Stomach smooth muscle (tissue), 2 donors: ENCODE measurements around the gene TMEM100.

Experiments
- H3K27ac ChIP-seq: one replicate; pipeline ENCODE4 v1.7.0; 2013; ENCODE audit warnings: mild to moderate bottlenecking, low read length, inconsistent platforms
- H3K27me3 ChIP-seq, 2 donors: one replicate each; pipeline ENCODE4 v1.7.0; 2013; ENCODE audit warnings: low read length in 2 of 2; ENCODE audit not compliant: insufficient read depth in 2 of 2, control insufficient read depth in 1 of 2
- H3K36me3 ChIP-seq, 2 donors: one replicate each; pipeline ENCODE4 v1.7.0; 2013; ENCODE audit warnings: low read length in 2 of 2; ENCODE audit not compliant: control insufficient read depth in 2 of 2, insufficient read depth in 2 of 2
- H3K4me1 ChIP-seq: one replicate; pipeline ENCODE4 v1.7.0; 2013; ENCODE audit warnings: low read length; ENCODE audit not compliant: control insufficient read depth, insufficient read depth
- H3K4me3 ChIP-seq, 2 donors: one replicate each; pipeline ENCODE4 v1.7.0; 2013; ENCODE audit warnings: low read length in 2 of 2
- H3K9ac ChIP-seq, 2 donors: one replicate each; pipeline ENCODE4 v1.7.0; 2013; ENCODE audit warnings: low read length in 2 of 2, mild to moderate bottlenecking in 1 of 2
- H3K9me3 ChIP-seq, 2 donors: one replicate each; pipeline ENCODE4 v1.7.0; 2013; ENCODE audit warnings: low read length in 2 of 2; ENCODE audit not compliant: control insufficient read depth in 2 of 2
- donor health status: healthy.
- donor health status: Pancreatic carcinoma.

TMEM100 gene

DNA sequence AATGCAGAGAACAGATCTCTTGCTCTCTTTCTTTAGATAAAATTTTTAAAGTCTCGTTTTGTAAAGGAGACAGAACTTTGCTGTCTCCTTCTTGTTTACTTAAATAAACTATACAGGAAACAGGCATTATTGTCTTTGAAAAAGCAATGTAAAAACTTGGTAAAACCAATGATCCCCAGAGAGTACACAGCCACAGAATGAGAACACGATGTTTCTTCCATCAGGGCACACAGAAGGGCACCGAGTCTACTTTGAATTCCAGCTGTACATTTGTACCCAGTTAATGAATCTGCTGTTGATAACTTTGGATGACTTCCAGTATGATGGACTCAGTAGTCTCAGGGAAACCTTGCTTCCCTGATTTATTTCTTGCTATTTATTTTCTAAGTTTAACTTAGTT, 8.1 kb upstream of the TMEM100 start:
- peaks cover 59% of the 10 kb centered on the region for H3K4me1 ChIP-seq
- no peaks in the 10 kb centered on the region for H3K36me3 ChIP-seq
- peak overlapping the region in 1 of 2 donors; percentile 57 for H3K4me3 ChIP-seq
- no peaks in the 10 kb centered on the region for H3K27me3 ChIP-seq
- H3K27ac ChIP-seq = peak overlapping the region; percentile 87
- H3K9me3 ChIP-seq = no peaks in the 10 kb centered on the region
- peak overlapping the region in 1 of 2 donors; percentile 29 for H3K9ac ChIP-seq

GRCh38 chr17:55730380-55730779, 7.7 kb upstream of the TMEM100 start:
- Histone ChIP-seq H3K27me3 (no peaks in the 10 kb centered on the region), H3K9me3 (no peaks in the 10 kb centered on the region), H3K9ac (peak overlapping the region in 1 of 2 donors; percentile 29), H3K4me1 (peaks cover 60% of the 10 kb centered on the region), H3K4me3 (peak overlapping the region in 1 of 2 donors; percentile 57), H3K36me3 (no peaks in the 10 kb centered on the region), H3K27ac (peak overlapping the region; percentile 87)

DNA sequence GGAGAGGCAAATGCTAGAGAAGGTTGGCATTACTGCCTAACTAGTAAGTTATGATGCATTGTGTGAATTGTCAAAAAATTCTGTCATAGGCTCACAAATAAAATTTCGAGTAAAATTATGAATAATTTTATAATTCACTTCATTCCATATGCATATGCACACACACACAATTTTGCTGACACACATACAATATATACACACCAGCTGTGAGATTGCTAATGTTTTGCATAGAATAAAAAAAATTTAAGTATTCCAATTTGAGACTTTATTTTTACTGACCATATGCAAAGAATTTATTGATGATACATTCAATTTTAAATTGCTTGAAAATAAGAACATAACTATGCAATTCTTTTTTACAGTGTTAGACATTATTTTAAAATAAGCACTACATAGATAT, 6.8 kb upstream of the TMEM100 start:
- peak overlapping the region; percentile 84 for H3K27ac ChIP-seq

GRCh38 chr17:55728833-55729232, 6.2 kb upstream of the TMEM100 start:
- peak overlapping the region; percentile 84 for H3K27ac ChIP-seq
- no peak overlapping the region for H3K4me3 ChIP-seq
- H3K9ac ChIP-seq = no peak overlapping the region
- no peaks in the 10 kb centered on the region for H3K27me3 ChIP-seq
- H3K36me3 ChIP-seq = no peaks in the 10 kb centered on the region
- peaks cover 61% of the 10 kb centered on the region for H3K4me1 ChIP-seq
- no peaks in the 10 kb centered on the region for H3K9me3 ChIP-seq

More for the DNA sequence above, 6.8 kb upstream of the TMEM100 start:
- Histone ChIP-seq H3K27me3 (no peaks in the 10 kb centered on the region), H3K4me3 (no peak overlapping the region), H3K9me3 (no peaks in the 10 kb centered on the region), H3K36me3 (no peaks in the 10 kb centered on the region), H3K9ac (no peak overlapping the region), H3K4me1 (peaks cover 59% of the 10 kb centered on the region)

- Histone ChIP-seq H3K27me3 (no peaks in the 10 kb centered on the region), H3K9me3 (no peaks in the 10 kb centered on the region), H3K9ac (no peak overlapping the region), H3K36me3 (no peaks in the 10 kb centered on the region), H3K27ac (peak overlapping the region; percentile 84), H3K4me3 (no peak overlapping the region), H3K4me1 (peaks cover 60% of the 10 kb centered on the region)
These were observed 5.7 kb upstream of the TMEM100 start for GRCh38 chr17:55728361-55728760.

DNA sequence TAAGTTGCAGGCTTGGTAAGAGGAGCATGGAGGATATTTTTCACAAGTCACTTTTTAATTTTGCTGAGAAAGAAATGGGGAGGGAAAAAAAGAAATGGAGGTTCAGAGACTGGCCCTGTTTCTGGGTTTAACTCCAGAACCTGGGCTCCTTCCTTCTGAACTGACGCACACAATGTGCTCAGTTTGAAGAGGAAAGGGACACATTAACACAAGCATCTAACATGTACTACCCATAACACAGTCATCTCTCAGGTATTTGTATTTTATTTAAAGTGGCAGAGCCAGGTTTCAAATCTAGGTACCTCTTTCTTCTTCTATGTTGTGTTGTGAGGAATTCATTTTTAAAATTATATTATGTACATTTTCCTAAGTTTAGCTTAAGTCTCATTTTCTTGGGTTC, 5.3 kb upstream of the TMEM100 start:
- H3K36me3 ChIP-seq = no peaks in the 10 kb centered on the region
- peak overlapping the region; percentile 15 to 31 for H3K9ac ChIP-seq
- no peaks in the 10 kb centered on the region for H3K9me3 ChIP-seq
- H3K4me1 ChIP-seq = peaks cover 56% of the 10 kb centered on the region
- H3K27ac ChIP-seq = peak overlapping the region; percentile 84
- no peaks in the 10 kb centered on the region for H3K27me3 ChIP-seq
- no peak overlapping the region for H3K4me3 ChIP-seq

DNA sequence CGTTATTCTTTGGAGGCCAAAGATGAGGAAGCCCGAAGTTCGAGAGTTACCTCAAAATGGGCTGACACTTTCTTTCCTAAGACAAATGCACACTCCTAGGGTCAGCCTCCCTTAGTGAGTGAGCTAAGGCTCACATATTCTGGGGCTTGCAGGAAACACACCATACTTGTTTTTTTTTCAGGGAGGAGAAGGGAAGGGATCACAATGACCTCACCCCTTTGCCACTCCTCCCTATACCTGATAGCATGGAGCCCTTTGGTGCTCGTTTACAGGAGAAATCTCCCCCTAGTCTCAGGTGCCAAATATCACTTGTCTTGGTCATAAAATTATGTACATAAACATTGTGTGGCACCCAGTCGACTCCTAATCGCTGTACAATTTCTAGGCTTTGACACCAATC, 4.6 kb upstream of the TMEM100 start:
- Histone ChIP-seq H3K27ac (peak overlapping the region; percentile 84), H3K27me3 (no peaks in the 10 kb centered on the region), H3K4me1 (peaks cover 49% of the 10 kb centered on the region), H3K36me3 (no peaks in the 10 kb centered on the region), H3K4me3 (no peak overlapping the region), H3K9me3 (no peaks in the 10 kb centered on the region), H3K9ac (no peak overlapping the region)

DNA sequence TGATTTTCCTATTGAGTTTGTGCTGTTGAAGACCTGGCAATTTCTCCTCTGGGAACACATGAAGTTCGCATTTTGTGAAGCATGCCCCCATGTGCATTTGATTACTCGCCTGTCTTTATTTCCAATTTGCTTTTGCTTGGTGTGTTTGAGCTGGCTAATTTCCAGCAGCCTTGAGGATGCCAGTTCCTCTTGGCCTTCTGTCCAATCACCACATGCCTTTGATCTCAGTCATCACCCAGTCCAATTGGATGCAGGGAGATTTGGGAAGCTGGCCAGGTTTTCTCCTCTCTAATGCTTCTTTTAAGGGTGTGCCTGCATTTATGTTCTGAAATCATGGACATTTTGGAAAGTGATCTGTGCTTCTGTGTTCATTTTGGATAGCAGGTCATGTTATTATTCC, 3.8 kb upstream of the TMEM100 start:
- H3K27me3 ChIP-seq = no peaks in the 10 kb centered on the region
- peaks cover 41% of the 10 kb centered on the region for H3K4me1 ChIP-seq

DNA sequence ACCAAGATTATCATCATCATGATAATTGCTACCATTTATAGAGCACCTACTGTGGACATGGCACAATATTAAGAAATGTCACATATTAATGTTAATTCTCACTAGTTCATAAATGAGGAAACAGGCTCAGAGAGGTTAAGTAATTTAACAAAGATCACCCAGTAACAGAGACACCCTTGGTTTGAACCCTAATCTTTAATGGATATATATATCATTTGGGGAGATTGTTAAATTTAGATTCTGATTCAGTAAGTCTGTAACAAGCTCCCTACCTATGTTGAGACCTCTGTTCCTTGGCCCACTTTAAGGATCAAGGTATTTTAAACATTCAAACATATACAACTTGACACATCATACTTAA, 804 bp upstream of the TMEM100 start:
- Histone ChIP-seq H3K4me3 (peak overlapping the region; percentile 79 to 83), H3K36me3 (peaks cover 3 to 10% of the 10 kb centered on the region in 2 donors), H3K27ac (peak overlapping the region; percentile 84), H3K9me3 (no peaks in the 10 kb centered on the region), H3K9ac (peak overlapping the region; percentile 70 to 90), H3K27me3 (no peaks in the 10 kb centered on the region), H3K4me1 (peaks cover 36% of the 10 kb centered on the region)

More for the DNA sequence above, 3.8 kb upstream of the TMEM100 start:
- Histone ChIP-seq H3K9ac (no peak overlapping the region), H3K9me3 (no peaks in the 10 kb centered on the region), H3K4me3 (peak overlapping the region in 1 of 2 donors; percentile 10), H3K36me3 (no peaks in the 10 kb centered on the region), H3K27ac (peak overlapping the region; percentile 84)

GRCh38 chr17:55722016-55722736, 488 bp downstream of the TMEM100 start:
- peak overlapping the region; percentile 70 to 90 for H3K9ac ChIP-seq
- H3K4me1 ChIP-seq = peaks cover 36% of the 10 kb centered on the region
- H3K4me3 ChIP-seq = peak overlapping the region; percentile 79 to 83
- H3K27ac ChIP-seq = peak overlapping the region; percentile 84
- no peaks in the 10 kb centered on the region for H3K9me3 ChIP-seq
- peaks cover 3 to 10% of the 10 kb centered on the region in 2 donors for H3K36me3 ChIP-seq
- H3K27me3 ChIP-seq = no peaks in the 10 kb centered on the region
